ENCODE results near the gene PRKRIP1.
A peak's percentile ranks its signal among the peaks of the same experiment; 100 is the strongest.
"Not testable (repeated sequence)": the region's sequence is repeated elsewhere in the genome, so short reads cannot be mapped to it uniquely, and the experiment has no call there.

PRKRIP1 gene

GRCh38 chr7:102395873-102396709 is at the start of gene PRKRIP1:
PRKRIP1 (plus strand) TSS chr7:102396363; CDS start chr7:102396412, 49 bp downstream.
- Histone ChIP-seq H3K9me3 (ENCODE audit: control insufficient read depth, low read depth, low read length) (no peaks in the 10 kb centered on the region), H3K36me3 (ENCODE audit: control insufficient read depth, low read depth, low read length) (peaks cover 25% of the 10 kb centered on the region), H3K9ac (ENCODE audit: low read length) (peak within 1 kb of the TSS; percentile 93), H3K27ac (ENCODE audit: low read length) (peak within 1 kb of the TSS; percentile 92), H3K27me3 (ENCODE audit: control insufficient read depth, insufficient read depth, low read length) (no peaks in the 10 kb centered on the region), H3K4me3 (ENCODE audit: low read length) (peak within 1 kb of the TSS; percentile 95), H3K4me1 (ENCODE audit: control insufficient read depth, low read depth, low read length) (peaks cover 6% of the 10 kb centered on the region)

- not testable (repeated sequence) for H3K27ac ChIP-seq (ENCODE audit: low read length); H3K9me3 ChIP-seq (ENCODE audit: control insufficient read depth, low read depth, low read length); H3K36me3 ChIP-seq (ENCODE audit: control insufficient read depth, low read depth, low read length); H3K9ac ChIP-seq (ENCODE audit: low read length); H3K4me3 ChIP-seq (ENCODE audit: low read length); H3K27me3 ChIP-seq (ENCODE audit: control insufficient read depth, insufficient read depth, low read length); H3K4me1 ChIP-seq (ENCODE audit: control insufficient read depth, low read depth, low read length)
Observed at GRCh38 chr7:102346983-102347382, 49.2 kb upstream of the PRKRIP1 start.

GRCh38 chr7:102356344-102356743 is 39.8 kb upstream of the PRKRIP1 start, which contains the start of gene SPDYE6:
SPDYE6 (minus strand) TSS chr7:102356444; CDS start chr7:102356023, 421 bp downstream.
- not testable (repeated sequence) for H3K4me1 ChIP-seq (ENCODE audit: control insufficient read depth, low read depth, low read length); H3K27me3 ChIP-seq (ENCODE audit: control insufficient read depth, insufficient read depth, low read length); H3K27ac ChIP-seq (ENCODE audit: low read length); H3K9ac ChIP-seq (ENCODE audit: low read length); H3K36me3 ChIP-seq (ENCODE audit: control insufficient read depth, low read depth, low read length); H3K4me3 ChIP-seq (ENCODE audit: low read length); H3K9me3 ChIP-seq (ENCODE audit: control insufficient read depth, low read depth, low read length)

GRCh38 chr7:102363549-102364393 is 32.4 kb upstream of the PRKRIP1 start:
- H3K9ac ChIP-seq (ENCODE audit: low read length): peak overlapping the region; percentile 65
- not testable (repeated sequence) for H3K27me3 ChIP-seq (ENCODE audit: control insufficient read depth, insufficient read depth, low read length); H3K27ac ChIP-seq (ENCODE audit: low read length); H3K36me3 ChIP-seq (ENCODE audit: control insufficient read depth, low read depth, low read length); H3K9me3 ChIP-seq (ENCODE audit: control insufficient read depth, low read depth, low read length); H3K4me1 ChIP-seq (ENCODE audit: control insufficient read depth, low read depth, low read length)
- peak overlapping the region; percentile 55 for H3K4me3 ChIP-seq (ENCODE audit: low read length)

GRCh38 chr7:102364394-102364886 is 31.7 kb upstream of the PRKRIP1 start:
- not testable (repeated sequence) for H3K9me3 ChIP-seq (ENCODE audit: control insufficient read depth, low read depth, low read length); H3K27ac ChIP-seq (ENCODE audit: low read length); H3K36me3 ChIP-seq (ENCODE audit: control insufficient read depth, low read depth, low read length); H3K4me1 ChIP-seq (ENCODE audit: control insufficient read depth, low read depth, low read length); H3K27me3 ChIP-seq (ENCODE audit: control insufficient read depth, insufficient read depth, low read length)
- peak overlapping the region; percentile 65 for H3K9ac ChIP-seq (ENCODE audit: low read length)
- H3K4me3 ChIP-seq (ENCODE audit: low read length): peak overlapping the region; percentile 55

GRCh38 chr7:102365390-102365789 is 30.8 kb upstream of the PRKRIP1 start:
- H3K27ac ChIP-seq (ENCODE audit: low read length); H3K9ac ChIP-seq (ENCODE audit: low read length); H3K27me3 ChIP-seq (ENCODE audit: control insufficient read depth, insufficient read depth, low read length); H3K4me3 ChIP-seq (ENCODE audit: low read length); H3K4me1 ChIP-seq (ENCODE audit: control insufficient read depth, low read depth, low read length); H3K9me3 ChIP-seq (ENCODE audit: control insufficient read depth, low read depth, low read length); H3K36me3 ChIP-seq (ENCODE audit: control insufficient read depth, low read depth, low read length): not testable (repeated sequence)

GRCh38 chr7:102370038-102370437 is 26.1 kb upstream of the PRKRIP1 start:
- not testable (repeated sequence) for H3K27ac ChIP-seq (ENCODE audit: low read length); H3K4me3 ChIP-seq (ENCODE audit: low read length); H3K9me3 ChIP-seq (ENCODE audit: control insufficient read depth, low read depth, low read length); H3K36me3 ChIP-seq (ENCODE audit: control insufficient read depth, low read depth, low read length); H3K9ac ChIP-seq (ENCODE audit: low read length); H3K4me1 ChIP-seq (ENCODE audit: control insufficient read depth, low read depth, low read length); H3K27me3 ChIP-seq (ENCODE audit: control insufficient read depth, insufficient read depth, low read length)

GRCh38 chr7:102372796-102373195 is 23.4 kb upstream of the PRKRIP1 start:
- not testable (repeated sequence) for H3K9ac ChIP-seq (ENCODE audit: low read length); H3K9me3 ChIP-seq (ENCODE audit: control insufficient read depth, low read depth, low read length); H3K27me3 ChIP-seq (ENCODE audit: control insufficient read depth, insufficient read depth, low read length); H3K4me1 ChIP-seq (ENCODE audit: control insufficient read depth, low read depth, low read length); H3K36me3 ChIP-seq (ENCODE audit: control insufficient read depth, low read depth, low read length); H3K4me3 ChIP-seq (ENCODE audit: low read length); H3K27ac ChIP-seq (ENCODE audit: low read length)

GRCh38 chr7:102376964-102377466 is 19.1 kb upstream of the PRKRIP1 start:
- Histone ChIP-seq H3K36me3 (ENCODE audit: control insufficient read depth, low read depth, low read length) (peaks cover 20% of the 10 kb centered on the region), H3K9me3 (ENCODE audit: control insufficient read depth, low read depth, low read length) (no peaks in the 10 kb centered on the region), H3K27ac (ENCODE audit: low read length) (no peak overlapping the region), H3K27me3 (ENCODE audit: control insufficient read depth, insufficient read depth, low read length) (no peaks in the 10 kb centered on the region), H3K4me1 (ENCODE audit: control insufficient read depth, low read depth, low read length) (peaks cover 8% of the 10 kb centered on the region), H3K4me3 (ENCODE audit: low read length) (no peak overlapping the region), H3K9ac (ENCODE audit: low read length) (no peak overlapping the region)

- peaks cover 20% of the 10 kb centered on the region for H3K36me3 ChIP-seq (ENCODE audit: control insufficient read depth, low read depth, low read length)
- H3K4me3 ChIP-seq (ENCODE audit: low read length); H3K27me3 ChIP-seq (ENCODE audit: control insufficient read depth, insufficient read depth, low read length); H3K27ac ChIP-seq (ENCODE audit: low read length); H3K9ac ChIP-seq (ENCODE audit: low read length); H3K9me3 ChIP-seq (ENCODE audit: control insufficient read depth, low read depth, low read length); H3K4me1 ChIP-seq (ENCODE audit: control insufficient read depth, low read depth, low read length): not testable (repeated sequence)
Observed at GRCh38 chr7:102380837-102381236, 15.3 kb upstream of the PRKRIP1 start.

GRCh38 chr7:102381696-102382425 is 14.3 kb upstream of the PRKRIP1 start:
- H3K4me3 ChIP-seq (ENCODE audit: low read length); H3K9ac ChIP-seq (ENCODE audit: low read length); H3K9me3 ChIP-seq (ENCODE audit: control insufficient read depth, low read depth, low read length); H3K4me1 ChIP-seq (ENCODE audit: control insufficient read depth, low read depth, low read length); H3K27me3 ChIP-seq (ENCODE audit: control insufficient read depth, insufficient read depth, low read length): not testable (repeated sequence)
- peak overlapping the region; percentile 64 for H3K27ac ChIP-seq (ENCODE audit: low read length)
- H3K36me3 ChIP-seq (ENCODE audit: control insufficient read depth, low read depth, low read length): peaks cover 22% of the 10 kb centered on the region

All from iPS-18a (cell line).